ENCODE data around the gene TAOK1. TPM values are rescaled to one million over a fixed set of nuclear protein-coding genes. Genes with fewer than 3 reads are reported as not detected.

Gene TAOK1
- total RNA-seq, 1 experiment from 2014 or later, result 87.1 TPM

GRCh38 chr17:29363716-29364115, 26.4 kb upstream of the TAOK1 start:
- no peak for TF ChIP-seq ESRRA (CRISPR knock-in tag; IDR thresholded peaks at IDR 0.05; ENCODE audit: borderline replicate concordance)
- no peak for TF ChIP-seq USF1 (CRISPR knock-in tag; IDR thresholded peaks at IDR 0.05)
- no peak for TF ChIP-seq JUN (CRISPR knock-in tag; IDR thresholded peaks at IDR 0.05)
- TF ChIP-seq ATF6 (CRISPR knock-in tag; IDR thresholded peaks at IDR 0.05), result no peak
- no peak for TF ChIP-seq ETV6 (CRISPR knock-in tag; IDR thresholded peaks at IDR 0.05)
- TF ChIP-seq ZNF138 (CRISPR knock-in tag; conservative IDR thresholded peaks at IDR 0.05), result no peak
- no peak for TF ChIP-seq FOXK1 (CRISPR knock-in tag; IDR thresholded peaks at IDR 0.05)
- H3K4me1 Mint-ChIP-seq, result no peaks in the 10 kb centered on the region
- DNase-seq (ENCODE audit: low spot score) (no peak), ATAC-seq (no peak)
- no peak overlapping the region for H3K27ac Mint-ChIP-seq
- H3K36me3 Mint-ChIP-seq, result no peaks in the 10 kb centered on the region
- no peaks in the 10 kb centered on the region for H3K9me3 Mint-ChIP-seq
- ChIA-PET CTCF (no interaction called here), POLR2A (interaction anchor here (0.6 kb wide), 1 partner anchor 15 kb away, joined by 3 read pairs; no protein-coding TSS in a partner anchor)
- H3K27me3 Mint-ChIP-seq (ENCODE audit: low read depth), result no peaks in the 10 kb centered on the region
- no peak overlapping the region for H3K4me3 Mint-ChIP-seq

GRCh38 chr17:29364691-29365090, 25.5 kb upstream of the TAOK1 start:
- DNase-seq (ENCODE audit: low spot score) (no peak), ATAC-seq (no peak)
- TF ChIP-seq ERG (CRISPR knock-in tag; IDR thresholded peaks at IDR 0.05) (no peak), IRF1 (CRISPR knock-in tag; IDR thresholded peaks at IDR 0.05) (no peak), SMAD4 (CRISPR knock-in tag; IDR thresholded peaks at IDR 0.05) (no peak), E2F5 (CRISPR knock-in tag; IDR thresholded peaks at IDR 0.05) (no peak), GTF2I (CRISPR knock-in tag; conservative IDR thresholded peaks at IDR 0.05) (no peak), FOXP4 (CRISPR knock-in tag; IDR thresholded peaks at IDR 0.05) (no peak), ATF6 (CRISPR knock-in tag; IDR thresholded peaks at IDR 0.05) (no peak), RORB (CRISPR knock-in tag; IDR thresholded peaks at IDR 0.05) (no peak)
- Mint-ChIP-seq H3K4me3 (no peak overlapping the region), H3K27ac (no peak overlapping the region), H3K36me3 (no peaks in the 10 kb centered on the region), H3K9me3 (no peaks in the 10 kb centered on the region), H3K27me3 (ENCODE audit: low read depth) (no peaks in the 10 kb centered on the region), H3K4me1 (no peaks in the 10 kb centered on the region)
- CTCF ChIA-PET, result interaction anchor here (1.1 kb wide), 1 partner anchor 10 kb away, joined by 3 read pairs; no protein-coding TSS in a partner anchor
- POLR2A ChIA-PET, result no interaction called here
